SK-N-DZ (cell line): Measurements from ENCODE around the gene EXTL1.

Experiments
- DNase-seq: peaks from one replicate; pipeline ENCODE4 v3.0.0-alpha.2; 2015; ENCODE audit warnings: low spot score

Gene EXTL1

DNA sequence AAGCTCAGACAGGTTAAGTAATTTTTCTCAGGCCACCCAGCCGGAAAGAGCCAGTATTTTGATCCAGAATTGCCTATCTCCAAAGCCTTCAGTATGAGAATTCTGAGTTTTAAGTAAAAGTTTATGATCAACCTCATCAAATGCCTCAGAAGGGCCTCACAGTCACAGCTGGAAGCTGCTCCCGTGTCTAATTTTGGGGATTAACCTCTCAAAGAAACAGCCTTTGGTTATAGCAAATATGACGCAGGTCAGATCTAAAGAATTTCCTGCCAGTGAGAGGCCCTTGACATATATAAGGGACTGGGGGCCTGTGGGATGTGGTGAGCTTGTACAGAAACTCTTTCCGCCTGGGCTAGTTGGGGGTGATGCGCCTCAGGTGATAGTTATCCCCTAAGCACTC lies 2.3 kb downstream of the EXTL1 start:
- no peak for DNase-seq

DNA sequence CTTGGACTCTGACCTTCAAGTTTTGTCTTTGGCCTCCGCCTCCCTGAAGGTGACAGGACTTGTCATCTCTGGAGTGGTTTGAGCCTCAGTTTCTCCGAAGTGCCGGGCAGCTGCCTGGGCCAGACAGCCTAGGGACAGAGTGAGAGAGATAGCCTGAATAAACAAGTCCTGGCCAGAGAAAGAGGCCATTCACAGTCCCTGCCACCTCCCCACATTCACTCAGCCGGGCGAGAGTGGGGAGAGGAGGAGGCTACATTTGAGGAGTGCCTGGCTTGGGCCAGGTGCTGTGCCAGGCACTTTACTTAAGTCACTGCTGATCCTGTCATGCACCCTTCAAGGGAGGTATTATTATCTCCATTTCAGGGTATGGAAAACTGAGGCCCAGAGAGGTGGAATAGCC lies 3.5 kb downstream of the EXTL1 start:
- DNase-seq = no peak

DNA sequence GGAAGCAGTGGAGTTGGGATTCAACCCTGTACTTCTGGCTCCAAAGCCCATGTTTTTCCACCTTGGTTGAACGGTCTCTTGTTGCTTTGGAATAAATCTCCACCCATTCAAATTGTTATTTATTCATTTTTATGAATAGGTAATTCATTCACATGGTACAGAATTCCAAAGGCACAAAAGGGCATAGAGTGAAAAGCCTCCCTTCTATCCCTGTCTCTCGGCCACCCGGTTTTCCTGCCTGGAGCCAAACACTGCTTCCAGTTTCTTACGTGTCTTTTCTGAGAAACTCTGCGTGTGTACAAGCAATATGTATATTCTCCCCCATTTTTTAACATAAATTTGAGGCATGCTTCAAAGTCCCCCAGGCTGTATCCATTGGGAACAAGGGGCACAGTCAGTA lies 3.9 kb downstream of the EXTL1 start:
- DNase-seq = no peak

DNA sequence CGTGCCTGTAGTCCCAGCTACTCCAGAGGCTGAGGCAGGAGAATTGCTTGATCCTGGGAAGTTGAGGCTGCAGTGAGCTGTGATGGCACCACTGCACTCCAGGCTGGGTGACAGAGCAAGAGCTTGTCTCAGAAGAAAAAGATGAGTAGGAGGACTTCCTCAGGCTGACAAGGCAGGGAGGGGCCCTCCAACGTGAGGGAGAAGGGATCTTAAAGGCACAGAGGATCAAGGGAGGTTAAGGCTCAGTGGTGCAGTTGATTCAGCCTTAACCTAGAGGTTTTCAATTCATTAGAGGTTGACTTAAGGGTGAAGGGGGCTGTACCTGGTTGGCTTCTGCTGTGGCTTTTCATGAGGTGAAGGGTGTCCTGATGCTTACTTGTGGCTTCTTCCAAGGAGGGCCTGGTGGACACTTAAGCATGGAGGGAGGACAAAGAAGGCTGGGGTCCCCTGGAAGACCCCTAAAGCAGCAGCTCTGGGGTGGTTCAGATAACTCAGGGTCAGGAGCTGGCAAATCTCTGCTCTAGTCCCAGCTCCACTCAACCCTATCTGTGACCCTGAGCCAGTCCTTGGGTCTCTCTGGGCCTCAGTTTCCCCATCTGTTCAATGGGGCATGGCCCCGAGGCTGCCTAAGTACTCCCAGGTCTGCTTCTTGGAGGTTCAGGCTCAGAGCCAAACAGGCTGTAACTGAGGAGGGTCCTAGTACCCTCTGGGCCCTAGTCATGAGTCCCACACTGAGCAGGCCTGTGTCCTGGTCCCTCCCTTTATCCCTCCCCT lies 6.3 kb downstream of the EXTL1 start:
- no peak for DNase-seq

DNA sequence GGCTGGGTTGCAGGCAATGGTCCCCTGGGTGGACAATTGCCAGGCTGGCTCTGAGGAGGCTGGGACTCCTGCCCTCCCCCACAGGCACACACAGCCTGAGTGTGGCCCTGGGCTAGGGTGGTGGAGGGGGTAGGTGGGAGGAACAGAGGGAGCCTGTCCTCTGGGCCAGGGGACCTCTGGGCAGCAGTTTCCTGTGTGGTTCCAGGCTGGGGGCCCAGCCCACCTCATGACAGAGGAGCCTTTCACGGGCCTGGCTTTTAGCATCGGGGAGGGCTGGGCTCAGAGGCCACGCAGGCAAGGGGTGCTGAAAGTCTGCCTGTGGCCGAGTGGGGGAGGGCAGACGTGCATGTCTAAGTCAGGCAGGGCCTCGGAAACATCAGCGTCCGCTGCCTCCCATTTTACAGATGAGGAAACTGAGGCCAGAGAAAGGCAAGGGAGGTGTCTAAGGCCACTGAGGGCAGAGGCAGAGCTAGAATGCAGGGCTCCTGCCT lies 7.0 kb downstream of the EXTL1 start:
- no peak for DNase-seq

DNA sequence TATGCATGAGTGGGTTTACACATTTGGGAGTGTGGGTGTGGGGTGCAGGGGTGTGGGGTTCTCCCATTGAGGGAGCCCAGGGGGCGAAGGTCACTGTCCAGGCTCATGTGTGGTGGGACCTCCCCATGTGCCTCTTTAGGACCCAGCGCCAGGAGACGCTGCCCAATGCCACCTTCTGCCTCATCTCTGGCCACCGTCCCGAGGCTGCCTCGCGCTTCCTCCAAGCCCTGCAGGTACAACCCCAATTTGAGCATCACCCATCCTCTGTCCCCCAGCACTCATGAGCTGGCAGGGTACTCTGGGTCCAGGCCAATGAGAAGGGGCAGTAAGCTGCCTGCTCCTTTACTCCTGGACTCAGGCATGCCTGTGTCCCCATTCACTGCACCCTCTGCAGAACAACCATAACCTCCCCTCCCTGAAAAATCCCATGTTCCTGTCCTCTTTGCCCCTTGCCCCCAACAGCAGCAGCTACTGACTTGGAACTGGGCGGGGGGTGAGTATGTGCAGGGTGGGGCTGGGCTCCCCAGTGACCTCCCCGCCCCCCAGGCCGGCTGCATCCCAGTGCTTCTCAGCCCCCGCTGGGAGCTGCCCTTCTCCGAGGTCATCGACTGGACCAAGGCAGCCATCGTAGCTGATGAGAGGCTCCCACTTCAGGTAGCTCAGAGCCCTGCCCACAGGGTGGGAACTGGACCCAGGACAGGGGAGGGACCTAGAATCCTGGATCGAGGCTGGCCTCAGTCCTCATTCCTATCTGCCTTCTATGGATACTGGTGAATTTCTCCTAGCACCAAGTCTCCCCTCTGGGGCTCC lies 7.7 kb downstream of the EXTL1 start:
- DNase-seq = no peak

DNA sequence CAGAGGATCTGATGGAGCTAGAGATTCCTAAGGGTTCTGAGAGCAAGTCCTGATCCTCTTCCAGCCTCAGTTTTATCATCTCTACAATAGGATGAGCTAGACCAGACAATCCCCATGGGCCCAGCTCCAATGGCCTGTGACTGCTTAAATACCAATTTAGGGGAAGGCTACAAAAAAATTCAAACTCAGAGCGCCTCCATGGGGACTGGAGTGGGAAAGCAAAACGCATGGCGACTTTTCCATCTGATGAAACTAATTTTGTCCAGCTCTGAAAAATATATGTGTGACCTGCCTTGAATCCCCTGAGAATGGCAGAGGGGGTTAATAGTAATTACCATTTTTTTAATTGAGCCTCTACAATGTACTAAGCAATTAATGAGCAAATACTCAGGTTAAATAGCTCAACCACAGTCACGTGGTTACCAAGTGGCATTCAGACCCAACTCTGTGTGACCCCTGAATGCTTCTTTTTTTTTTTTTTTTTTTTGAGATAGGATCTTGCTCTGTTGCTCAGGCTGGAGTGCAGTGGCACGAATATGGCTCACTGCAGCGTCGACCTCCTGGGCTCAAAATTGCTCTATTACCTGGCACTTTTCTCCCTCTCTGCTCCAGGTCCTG lies 8.4 kb downstream of the EXTL1 start:
- no peak for DNase-seq

DNA sequence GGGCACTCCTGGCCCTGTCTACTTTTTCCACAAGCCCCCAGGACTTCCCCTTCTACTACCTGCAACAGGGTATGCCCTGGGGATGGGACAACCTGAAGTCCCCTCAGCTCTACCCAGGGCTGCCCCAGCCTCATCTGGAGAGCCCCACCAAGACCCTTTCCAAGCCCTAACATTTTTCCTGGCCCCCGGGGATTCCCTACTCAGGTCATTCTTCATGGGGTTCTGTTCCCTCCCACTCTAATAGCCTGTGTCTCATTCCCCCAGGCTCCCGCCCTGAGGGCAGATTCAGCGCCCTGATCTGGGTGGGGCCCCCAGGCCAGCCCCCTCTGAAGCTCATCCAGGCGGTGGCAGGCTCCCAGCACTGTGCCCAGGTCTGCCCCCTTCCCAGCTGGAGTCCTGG lies 9.6 kb downstream of the EXTL1 start:
- DNase-seq = no peak

DNA sequence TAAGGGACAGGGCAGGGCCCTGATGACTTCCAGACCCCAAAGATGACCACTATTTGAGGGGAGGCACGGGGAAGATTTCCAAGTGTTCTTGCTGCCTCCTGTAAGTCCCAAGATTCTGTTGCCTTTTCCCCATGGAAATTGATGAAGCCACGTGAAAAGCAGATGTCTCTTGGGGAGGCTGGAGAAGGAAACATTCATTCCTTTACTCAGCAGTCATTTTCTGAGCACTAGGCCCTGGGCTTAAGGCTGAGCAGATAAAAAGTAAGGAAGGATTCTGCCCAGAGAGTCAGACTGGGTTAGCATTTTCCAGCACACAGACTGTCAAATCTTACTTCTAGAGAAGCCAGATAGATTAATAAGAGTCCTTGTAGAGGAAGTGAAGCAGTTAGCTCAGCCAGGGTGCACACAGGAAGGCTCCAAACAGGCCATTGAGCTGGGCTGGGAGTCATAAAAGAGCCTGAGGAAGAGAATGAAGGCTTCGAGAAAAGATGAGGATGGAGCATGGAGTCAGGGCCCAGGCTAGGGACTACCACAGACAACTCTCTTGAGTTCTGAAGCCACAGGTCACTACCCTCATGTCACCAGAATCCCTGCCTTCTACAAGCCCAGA lies 10.1 kb downstream of the EXTL1 start:
- no peak for DNase-seq

DNA sequence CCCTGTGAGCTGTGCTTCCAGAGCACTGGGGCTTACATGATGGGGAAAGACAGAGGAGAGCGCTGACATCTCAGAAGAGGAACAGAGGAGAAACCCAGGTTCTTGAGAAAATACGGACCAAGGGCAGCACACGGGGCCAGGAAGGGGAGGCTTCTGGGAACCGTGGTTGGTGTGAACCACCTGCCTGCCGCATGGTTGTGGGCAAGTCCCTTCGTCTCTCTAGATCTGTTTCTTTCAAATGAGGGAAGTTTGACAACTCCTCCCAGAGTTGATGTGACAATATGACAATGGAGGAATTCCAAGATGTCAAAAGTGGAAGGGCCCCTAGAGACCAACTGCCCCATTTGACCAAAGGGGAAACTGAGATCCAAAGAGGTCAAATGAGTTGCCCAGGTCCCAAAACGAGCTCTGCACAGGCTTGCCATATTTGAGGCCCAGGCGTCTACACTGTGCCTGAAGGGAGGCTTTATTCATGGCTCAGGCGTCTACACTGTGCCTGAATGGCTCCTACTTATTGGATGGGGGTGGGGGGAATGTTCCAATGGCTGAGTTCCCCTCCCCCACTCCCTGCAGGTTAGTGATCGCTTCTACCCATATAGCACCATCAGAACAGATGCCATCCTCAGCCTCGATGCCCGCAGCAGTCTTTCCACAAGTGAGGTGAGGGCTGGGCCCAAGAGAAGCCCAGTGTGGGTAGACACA lies 11.2 kb downstream of the EXTL1 start:
- DNase-seq = no peak

DNA sequence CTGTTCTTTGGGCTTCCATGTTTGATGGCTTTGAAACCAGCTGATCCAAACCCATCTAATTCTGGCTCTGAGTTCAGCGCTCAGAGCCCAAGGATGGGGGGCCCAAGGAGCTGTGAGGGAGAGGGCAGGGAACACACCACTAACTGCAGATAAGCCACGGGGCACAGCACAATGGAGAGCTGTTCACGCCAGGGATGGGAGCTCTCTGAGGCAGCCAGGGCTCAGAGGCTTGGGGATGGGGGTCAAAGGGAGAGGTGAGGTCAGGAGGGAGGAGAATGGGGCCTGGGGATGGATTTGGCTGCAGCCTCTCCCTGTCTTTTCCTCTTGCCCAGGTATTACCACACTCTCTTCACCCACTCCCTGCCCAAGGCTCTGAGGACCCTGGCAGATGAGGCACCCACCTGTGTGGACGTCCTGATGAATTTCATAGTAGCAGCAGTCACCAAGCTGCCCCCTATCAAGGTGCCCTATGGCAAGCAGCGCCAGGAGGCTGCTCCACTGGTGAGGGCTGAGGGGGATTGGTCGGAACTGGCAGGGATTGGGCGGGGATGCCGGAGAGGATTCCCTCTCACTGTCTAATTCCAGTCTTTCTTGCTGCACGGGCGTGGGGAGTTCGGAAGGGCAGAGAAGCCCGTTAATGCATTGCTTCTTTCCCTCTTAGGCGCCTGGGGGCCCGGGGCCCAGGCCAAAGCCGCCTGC lies 13.1 kb downstream of the EXTL1 start:
- DNase-seq = no peak

DNA sequence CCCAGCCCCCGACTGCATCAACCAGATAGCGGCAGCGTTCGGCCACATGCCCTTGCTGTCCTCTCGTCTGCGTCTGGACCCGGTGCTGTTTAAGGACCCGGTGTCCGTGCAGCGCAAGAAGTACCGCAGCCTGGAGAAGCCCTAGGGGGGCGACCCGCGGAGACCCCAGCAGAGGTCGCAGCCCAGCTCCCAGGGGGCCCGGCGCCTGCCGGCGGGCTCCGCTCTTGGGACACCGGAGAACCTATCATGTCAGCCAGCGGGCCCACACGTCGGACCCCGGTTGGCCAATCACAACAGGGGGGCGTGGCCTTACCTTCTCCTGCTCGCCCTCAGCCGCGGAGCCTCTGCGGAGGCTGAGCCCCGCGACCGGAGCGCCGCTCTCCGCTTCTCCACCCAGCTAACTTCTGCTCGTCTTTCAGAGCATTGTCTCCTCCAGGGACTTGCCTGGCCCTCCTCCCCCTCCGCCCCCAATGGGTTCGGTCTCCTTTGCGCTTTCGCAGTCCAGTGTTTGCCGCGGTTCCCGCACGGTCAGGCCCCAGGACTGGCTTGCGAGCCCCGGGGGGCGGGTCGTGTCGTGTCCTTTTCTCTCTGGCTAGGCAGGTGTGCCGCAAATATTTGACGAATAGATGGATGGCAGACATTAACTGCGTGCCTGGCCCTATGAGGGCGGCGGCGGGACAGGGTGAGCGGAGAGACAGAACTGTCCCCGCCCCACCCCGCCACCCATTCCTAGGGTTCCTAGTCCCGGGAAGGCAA lies 13.8 kb downstream of the EXTL1 start:
- DNase-seq = peak; percentile 92

DNA sequence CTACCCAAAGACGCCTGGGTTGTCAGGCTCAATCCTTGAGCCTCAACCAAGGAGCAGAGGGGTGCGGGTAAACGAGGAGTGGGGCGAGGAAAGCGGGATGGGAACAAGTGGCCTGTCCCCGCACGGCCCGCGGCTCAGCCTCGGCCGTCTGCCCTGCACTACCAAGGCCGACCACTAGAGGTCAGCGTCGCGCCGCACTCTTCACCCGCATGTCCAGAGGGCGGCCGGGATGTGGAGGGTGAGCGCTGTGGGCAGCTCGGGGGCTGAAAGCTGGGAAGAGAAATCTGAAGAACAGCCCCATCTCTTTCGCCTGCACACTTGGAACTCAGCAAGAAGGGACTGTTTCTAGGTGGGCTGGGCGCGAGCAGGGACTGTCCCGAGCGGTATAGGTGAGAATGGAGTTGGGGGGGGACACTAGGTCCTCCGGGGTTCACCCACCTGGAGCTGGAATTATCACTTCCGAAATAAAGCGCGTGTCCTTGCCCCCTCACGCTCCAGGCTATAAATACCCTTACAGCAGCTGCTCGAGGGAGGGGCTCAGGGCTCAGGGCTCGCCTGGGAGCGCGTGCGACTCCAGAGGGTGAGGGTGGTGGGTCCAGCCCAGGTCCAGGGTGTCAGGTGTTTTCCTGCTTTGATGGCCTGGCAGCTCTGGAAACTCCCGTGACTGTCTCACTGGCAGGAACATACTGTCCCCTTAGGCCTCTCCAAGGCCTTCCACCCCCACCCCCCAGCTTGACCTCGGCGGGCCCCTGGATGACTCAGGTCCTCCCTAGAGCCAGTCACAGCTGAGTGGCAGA lies 14.6 kb downstream of the EXTL1 start:
- peak; percentile 65 for DNase-seq

DNA sequence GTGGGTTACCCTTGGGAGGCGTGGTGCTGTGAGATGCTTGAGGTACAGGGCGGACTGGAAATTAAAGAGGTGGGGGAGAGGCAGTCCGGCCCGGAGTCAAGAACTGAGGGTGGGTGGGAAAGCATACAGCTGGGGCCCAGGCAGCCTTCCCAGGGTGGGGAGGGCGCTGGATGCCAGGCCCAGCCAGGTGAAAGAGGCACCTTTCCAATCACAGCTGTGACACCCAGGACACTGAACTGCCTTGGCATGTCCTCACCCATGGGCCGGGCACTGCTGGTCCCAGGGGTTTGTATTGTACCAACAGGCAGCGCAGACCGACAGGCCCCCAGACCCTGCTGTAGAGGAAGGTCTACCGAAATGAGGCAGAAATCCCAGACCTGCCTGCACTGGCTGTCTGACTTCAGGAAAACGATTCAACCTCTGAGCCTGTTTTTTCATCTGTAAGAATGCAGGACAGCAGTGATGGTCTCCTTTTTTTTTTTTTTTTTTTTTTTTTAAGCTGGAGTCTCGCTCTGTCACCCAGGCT lies 15.2 kb downstream of the EXTL1 start:
- no peak for DNase-seq

DNA sequence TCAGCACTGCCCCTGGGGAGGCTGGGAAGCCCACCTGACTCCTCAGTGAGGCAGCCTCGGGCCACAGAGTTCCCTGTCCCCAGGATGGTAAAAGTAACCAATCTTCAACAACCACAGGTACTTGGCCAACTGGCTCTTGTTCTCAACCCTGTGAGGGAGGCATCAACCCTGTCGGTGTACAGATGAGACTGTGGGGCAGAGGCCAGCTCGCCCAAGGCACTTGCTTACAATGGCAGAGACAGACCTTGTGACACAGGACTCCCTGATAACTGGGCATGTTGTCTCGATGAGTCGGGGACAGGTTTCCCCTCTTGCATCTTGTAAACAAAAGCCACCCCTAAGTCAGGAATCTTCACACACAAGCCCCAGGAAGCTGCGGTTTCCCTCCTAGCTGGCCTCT lies 16.3 kb downstream of the EXTL1 start:
- DNase-seq = no peak

DNA sequence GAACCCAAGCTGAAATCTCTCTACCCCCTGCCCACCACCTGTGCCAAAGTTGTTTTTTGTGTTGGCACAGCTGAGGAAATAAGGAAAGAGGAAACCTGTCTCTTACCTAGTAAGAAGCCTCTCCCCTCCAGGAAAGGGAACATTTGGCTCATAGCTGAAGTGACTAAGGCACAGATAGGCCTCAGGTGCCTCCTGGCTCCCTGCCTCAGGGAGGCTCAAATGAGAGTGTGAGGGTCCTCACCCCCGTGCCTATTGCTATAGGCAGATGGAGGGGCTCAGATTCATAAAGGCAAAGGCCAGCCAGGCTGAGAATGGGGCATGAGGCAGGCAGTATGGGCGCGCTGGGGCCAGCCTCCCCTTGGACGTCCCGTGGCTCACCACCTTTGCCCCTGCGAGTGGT lies 16.9 kb downstream of the EXTL1 start:
- no peak for DNase-seq

DNA sequence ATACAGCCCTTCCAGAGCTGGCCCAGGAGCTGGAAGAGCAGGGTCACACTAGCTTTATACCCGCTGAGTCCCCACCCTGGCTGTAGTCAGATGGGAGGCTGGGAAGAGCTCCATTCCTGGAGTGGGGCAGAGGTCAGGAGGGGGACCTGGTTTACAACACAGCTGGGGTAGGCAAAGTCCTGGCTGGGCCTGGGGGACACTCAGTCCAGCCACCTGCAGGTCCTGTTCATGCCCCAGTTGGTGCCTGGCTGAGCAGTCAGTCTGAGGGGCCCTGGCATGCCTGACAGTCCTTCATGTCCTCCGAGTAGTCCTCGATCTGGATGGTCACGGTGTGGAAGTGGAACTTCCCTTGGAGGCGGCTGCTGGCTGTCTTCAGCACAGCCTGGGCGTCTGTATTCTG lies 17.3 kb downstream of the EXTL1 start:
- DNase-seq = no peak

DNA sequence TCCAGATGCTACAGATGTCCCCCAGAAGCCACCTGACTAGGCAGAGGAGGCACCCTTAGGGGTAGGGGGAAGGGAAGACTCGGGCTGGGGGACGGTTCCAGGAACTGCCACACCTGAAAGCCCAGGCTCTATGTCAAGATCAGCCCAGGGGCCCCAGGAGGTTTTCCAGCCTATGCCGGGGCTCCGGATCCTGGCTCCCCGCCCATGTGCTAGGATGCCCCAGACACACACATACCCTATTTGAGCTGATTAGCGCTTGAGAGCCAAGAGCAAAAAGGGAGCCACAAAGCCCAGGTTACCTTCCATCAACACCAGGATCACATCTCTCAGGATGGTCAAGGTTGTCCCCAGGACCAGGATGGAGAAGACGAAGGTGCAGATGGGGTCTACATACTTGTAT lies 19.8 kb downstream of the EXTL1 start:
- DNase-seq = no peak

DNA sequence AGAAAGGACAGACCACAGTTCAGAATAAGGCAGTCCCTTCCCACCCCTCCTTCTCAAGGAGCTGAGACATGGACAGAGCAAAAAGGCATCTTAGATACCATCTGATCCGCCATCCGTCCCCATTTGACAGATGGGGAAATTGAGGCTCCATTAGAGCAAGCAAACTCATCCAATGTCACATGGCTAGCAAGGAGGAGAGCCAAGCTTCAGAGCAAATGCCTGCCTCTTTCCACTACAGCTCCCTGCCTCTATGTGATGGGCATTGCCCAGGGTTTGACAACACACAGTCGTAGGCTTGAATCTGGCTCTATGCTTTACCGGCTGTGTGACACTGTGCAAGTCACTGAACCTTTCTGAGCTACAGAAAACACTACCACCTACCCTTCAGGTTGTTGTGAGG lies 20.4 kb downstream of the EXTL1 start:
- no peak for DNase-seq
